Nephron (organoid): ENCODE measurements around the gene ANO8.

ENCODE experiments used
- H3K27ac Mint-ChIP-seq, 3 experiments: 2 replicates each; pipeline ENCODE4 v1.8.0; 2020; ENCODE audit warnings: mixed read lengths in 3 of 3, mild to moderate bottlenecking in 2 of 3, moderate library complexity in 1 of 3
- H3K27me3 Mint-ChIP-seq: 2 replicates; pipeline ENCODE4 v1.8.0; 2021; ENCODE audit warnings: low read depth, mild to moderate bottlenecking, moderate library complexity, mixed read lengths
- H3K36me3 Mint-ChIP-seq: 2 replicates; pipeline ENCODE4 v1.8.0; 2020; ENCODE audit warnings: low read depth, mixed read lengths
- H3K4me1 Mint-ChIP-seq: 2 replicates; pipeline ENCODE4 v1.8.0; 2020; ENCODE audit warnings: mixed read lengths
- H3K4me3 Mint-ChIP-seq, 3 experiments: 2 replicates each; pipeline ENCODE4 v1.8.0; 2020; ENCODE audit warnings: mild to moderate bottlenecking in 3 of 3, mixed read lengths in 3 of 3, moderate library complexity in 2 of 3
- H3K9me3 Mint-ChIP-seq: 2 replicates; pipeline ENCODE4 v1.8.0; 2020; ENCODE audit warnings: mixed read lengths
- CTCF ChIP-seq, 3 experiments: fragments of 200-600 bp; sonication (generic); IDR thresholded peaks; one replicate each; pipeline ENCODE4 v1.5.0; 2021; ENCODE audit warnings: antibody characterized with exemption in 3 of 3; ENCODE audit not compliant: unreplicated experiment in 3 of 3

Gene ANO8

GRCh38 chr19:17309965-17310461 is 24.6 kb downstream of the ANO8 start:
- Mint-ChIP-seq H3K9me3 (no peaks in the 10 kb centered on the region), H3K4me3 (peak overlapping the region; percentile 95 to 97 (median 96)), H3K4me1 (peaks cover 36% of the 10 kb centered on the region), H3K27ac (peak overlapping the region; percentile 37 to 84 (median 79)), H3K36me3 (peaks cover 12% of the 10 kb centered on the region), H3K27me3 (no peaks in the 10 kb centered on the region)
- TF ChIP-seq CTCF (IDR thresholded peaks at IDR 0.05; ENCODE audit: unreplicated experiment in 3 of 3) = no peak

DNA sequence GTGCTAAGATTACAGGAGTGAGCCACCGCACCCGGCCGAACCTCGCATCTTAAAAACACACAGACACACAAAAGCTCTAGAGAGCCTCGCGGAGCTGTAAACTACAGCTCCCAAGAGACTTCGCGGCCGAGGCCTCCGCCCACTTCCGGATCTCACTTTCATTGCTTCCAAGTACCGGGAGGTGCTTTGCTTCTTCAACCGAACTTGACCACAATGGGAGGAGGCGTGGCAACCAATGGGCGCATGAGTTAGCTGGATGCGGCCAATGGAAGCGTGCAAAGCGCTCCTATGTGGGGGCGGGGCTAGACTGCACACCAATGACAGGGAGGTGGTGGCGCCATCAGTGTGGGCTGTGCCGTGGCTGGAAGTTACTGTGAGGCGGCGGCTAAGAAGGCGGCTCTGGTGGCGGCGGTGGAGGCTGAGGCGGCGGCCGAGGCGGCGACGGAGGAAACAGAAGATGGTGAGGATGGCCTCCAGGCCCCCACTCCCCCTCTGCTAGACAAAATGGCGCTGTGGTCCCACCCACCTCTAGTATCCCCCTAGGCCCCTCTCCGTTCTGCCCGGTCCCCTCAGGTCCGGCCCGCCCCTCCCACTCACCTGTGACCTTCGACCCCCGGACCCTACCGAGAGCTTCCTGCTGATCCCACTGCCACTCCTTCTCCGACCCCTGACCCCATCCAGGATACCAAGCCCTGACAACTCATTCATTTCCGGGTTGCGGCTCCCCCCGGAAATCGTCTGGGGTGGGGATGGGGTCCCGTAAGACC is 25.3 kb downstream of the ANO8 start, which contains the start of gene DDA1:
Gene DDA1, plus strand, starts transcription at position 366 of the 767 bp plus-strand sequence. Its CDS starts 92 bp downstream, at position 458.
- Mint-ChIP-seq H3K27me3 (no peaks in the 10 kb centered on the region), H3K36me3 (peaks cover 12% of the 10 kb centered on the region), H3K4me1 (peaks cover 43% of the 10 kb centered on the region), H3K27ac (peak within 1 kb of the TSS; percentile 84 to 87 (median 86)), H3K4me3 (peak within 1 kb of the TSS; percentile 95 to 97 (median 96)), H3K9me3 (no peaks in the 10 kb centered on the region)
- TF ChIP-seq CTCF (IDR thresholded peaks at IDR 0.05; ENCODE audit: unreplicated experiment in 3 of 3) = no peak

DNA sequence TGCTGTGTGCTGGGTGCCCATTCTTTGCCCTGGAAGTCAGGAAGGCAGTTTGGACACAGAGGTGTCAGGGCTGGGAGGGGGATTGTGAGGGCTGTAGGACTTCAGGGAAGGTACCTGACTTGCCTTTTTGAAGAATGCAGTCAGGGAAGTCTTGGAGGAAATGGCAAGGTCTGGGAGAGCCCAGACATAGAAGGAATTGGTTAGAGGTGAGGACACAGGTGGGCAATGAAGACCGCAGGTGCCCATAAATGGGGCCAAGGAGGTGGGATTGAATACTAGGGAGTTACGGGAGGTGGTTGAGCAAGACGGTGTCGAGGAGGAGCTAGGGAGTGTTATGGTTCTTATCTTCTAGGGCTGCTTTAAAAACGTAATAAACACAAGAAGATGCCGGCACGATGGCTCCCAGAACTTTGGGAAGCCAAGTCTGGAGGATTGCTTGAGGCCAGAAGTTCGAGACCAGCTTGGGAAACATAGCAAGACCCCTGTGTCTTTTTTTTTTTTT is 26.7 kb downstream of the ANO8 start:
- H3K27ac Mint-ChIP-seq = peak overlapping the region in 2 of 3 experiments; percentile 11 to 18
- no peaks in the 10 kb centered on the region for H3K27me3 Mint-ChIP-seq
- H3K36me3 Mint-ChIP-seq = peaks cover 4% of the 10 kb centered on the region
- peaks cover 55% of the 10 kb centered on the region for H3K4me1 Mint-ChIP-seq
- H3K4me3 Mint-ChIP-seq = peak overlapping the region; percentile 90 to 95 (median 94)
- H3K9me3 Mint-ChIP-seq = no peaks in the 10 kb centered on the region
- no peak for TF ChIP-seq CTCF (IDR thresholded peaks at IDR 0.05; ENCODE audit: unreplicated experiment in 3 of 3)

DNA sequence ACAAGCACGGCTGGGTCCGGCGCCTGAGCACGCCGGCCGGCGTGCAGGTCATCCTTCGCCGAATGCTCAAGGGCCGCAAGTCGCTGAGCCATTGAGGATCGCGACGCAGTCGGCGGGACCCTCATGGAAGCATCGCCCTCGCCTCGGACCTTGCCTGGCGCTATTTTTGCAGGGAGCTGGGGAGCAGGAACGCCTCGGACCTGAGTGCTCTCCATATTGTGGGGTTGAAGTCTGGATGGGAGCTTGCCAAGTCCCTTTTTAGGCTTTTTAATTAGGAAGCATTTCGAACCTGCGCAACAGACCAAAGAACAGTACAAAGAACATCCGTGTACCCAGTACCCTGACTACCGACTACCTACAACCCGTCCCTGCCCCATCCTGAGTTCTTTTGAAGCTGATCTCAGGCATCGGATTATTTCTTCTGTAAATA is 28.4 kb downstream of the ANO8 start:
- Mint-ChIP-seq H3K4me1 (peaks cover 61% of the 10 kb centered on the region), H3K27me3 (no peaks in the 10 kb centered on the region), H3K9me3 (no peaks in the 10 kb centered on the region), H3K27ac (peak overlapping the region; percentile 86 to 87 (median 87)), H3K36me3 (peaks cover 5% of the 10 kb centered on the region), H3K4me3 (peak overlapping the region; percentile 90 to 95 (median 94))
- no peak for TF ChIP-seq CTCF (IDR thresholded peaks at IDR 0.05; ENCODE audit: unreplicated experiment in 3 of 3)

- peak within 1 kb of the TSS; percentile 86 to 93 (median 87) for H3K27ac Mint-ChIP-seq
- H3K36me3 Mint-ChIP-seq = peaks cover 5% of the 10 kb centered on the region
- peaks cover 59% of the 10 kb centered on the region for H3K4me1 Mint-ChIP-seq
- no peaks in the 10 kb centered on the region for H3K9me3 Mint-ChIP-seq
- peak within 1 kb of the TSS; percentile 90 to 95 (median 94) for H3K4me3 Mint-ChIP-seq
- no peaks in the 10 kb centered on the region for H3K27me3 Mint-ChIP-seq
- TF ChIP-seq CTCF (IDR thresholded peaks at IDR 0.05; ENCODE audit: unreplicated experiment in 3 of 3) = peak; percentile 76 to 82 (median 81)
These were observed 29.0 kb downstream of the ANO8 start, which contains the start of gene MRPL34 for GRCh38 chr19:17305517-17306284. Gene MRPL34, plus strand, starts transcription at chr19:17305872. Its CDS starts 21 bp downstream, at chr19:17305893.
